GM23338 (cell line): ENCODE measurements around the gene YPEL2. TPM values are rescaled to one million over a fixed set of nuclear protein-coding genes. Genes with fewer than 3 reads are reported as not detected.

Experiments
- ATAC-seq: fragments of 200-7000 bp; cut with Tn5 transposase; 3 replicates; pipeline ENCODE4 v1.9.1; 2020
- DNase-seq: peaks from one replicate; pipeline ENCODE4 v3.0.0-alpha.2; 2015; ENCODE audit warnings: low spot score
- H2AFZ ChIP-seq: fragments of 200-600 bp; sonication (generic); 2 replicates; pipeline ENCODE4 v1.8.0; 2016; ENCODE audit warnings: antibody characterized with exemption, mild to moderate bottlenecking, moderate library complexity
- H3F3A ChIP-seq: fragments of 200-600 bp; sonication (generic); replicated peaks from 2 replicates; pipeline ENCODE4 v1.8.0; 2017; ENCODE audit warnings: antibody characterized with exemption, mixed run types, low read depth
- H3K27ac ChIP-seq: fragments of 200-600 bp; sonication (generic); 2 replicates; pipeline ENCODE4 v1.6.1; 2016; ENCODE audit warnings: low read depth
- H3K27me3 ChIP-seq: fragments of 200-600 bp; sonication (generic); 2 replicates; pipeline ENCODE4 v1.8.0; 2016; ENCODE audit warnings: mild to moderate bottlenecking, mixed run types, moderate library complexity; ENCODE audit not compliant: insufficient read depth
- H3K36me3 ChIP-seq: fragments of 200-600 bp; sonication (generic); 2 replicates; pipeline ENCODE4 v1.8.0; 2016; ENCODE audit warnings: mild to moderate bottlenecking; ENCODE audit not compliant: insufficient read depth
- H3K4me1 ChIP-seq: fragments of 200-600 bp; sonication (generic); 2 replicates; pipeline ENCODE4 v1.8.0; 2016; ENCODE audit warnings: mild to moderate bottlenecking, moderate library complexity; ENCODE audit not compliant: insufficient read depth
- H3K4me2 ChIP-seq: fragments of 200-600 bp; sonication (generic); 2 replicates; pipeline ENCODE4 v1.7.1; 2017; ENCODE audit warnings: mixed run types
- H3K4me3 ChIP-seq: fragments of 200-600 bp; sonication (generic); 2 replicates; pipeline ENCODE4 v1.6.1; 2016; ENCODE audit warnings: mixed run types
- H3K79me2 ChIP-seq: fragments of 200-600 bp; sonication (generic); replicated peaks from 2 replicates; pipeline ENCODE4 v1.8.0; 2017; ENCODE audit warnings: mild to moderate bottlenecking; ENCODE audit not compliant: insufficient read depth
- H3K9me2 ChIP-seq: fragments of 200-600 bp; sonication (generic); 2 replicates; pipeline ENCODE4 v1.8.0; 2017; ENCODE audit not compliant: insufficient read depth
- H4K20me1 ChIP-seq: fragments of 200-600 bp; sonication (generic); replicated peaks from 2 replicates; pipeline ENCODE4 v1.8.0; 2017; ENCODE audit warnings: mild to moderate bottlenecking; ENCODE audit not compliant: insufficient read depth
- H3K27ac Mint-ChIP-seq: 2 replicates; pipeline ENCODE4 v1.8.0; 2020; ENCODE audit warnings: inconsistent platforms, mild to moderate bottlenecking, moderate library complexity, mixed read lengths
- H3K27me3 Mint-ChIP-seq: 3 replicates; pipeline ENCODE4 v1.8.0; 2022; ENCODE audit warnings: low read depth, mild to moderate bottlenecking, moderate library complexity, mixed read lengths, inconsistent platforms; ENCODE audit not compliant: insufficient read depth, poor library complexity
- H3K36me3 Mint-ChIP-seq: 3 replicates; pipeline ENCODE4 v1.8.0; 2021; ENCODE audit warnings: low read depth, mild to moderate bottlenecking, inconsistent platforms, moderate library complexity, mixed read lengths
- H3K4me1 Mint-ChIP-seq: 3 replicates; pipeline ENCODE4 v1.8.0; 2020; ENCODE audit warnings: mild to moderate bottlenecking, inconsistent platforms, mixed read lengths
- H3K4me3 Mint-ChIP-seq: 3 replicates; pipeline ENCODE4 v1.8.0; 2021; ENCODE audit warnings: moderate library complexity, mild to moderate bottlenecking, inconsistent platforms, mixed read lengths
- H3K9me3 Mint-ChIP-seq: 3 replicates; pipeline ENCODE4 v1.8.0; 2020; ENCODE audit warnings: moderate library complexity, mild to moderate bottlenecking, inconsistent platforms, mixed read lengths
- CREB1 ChIP-seq: fragments of 250-450 bp; sonication (Bioruptor Pico); IDR thresholded peaks from 2 replicates; pipeline ENCODE4 v1.5.0; 2020; ENCODE audit warnings: low read depth, mild to moderate bottlenecking, moderate library complexity
- CTCF ChIP-seq, 2 experiments: fragments of 200-600 bp in 1 of 2; sonication (generic) in 1 of 2; conservative IDR thresholded peaks; 2 replicates each; pipeline versions ENCODE4 v1.5.1 to v1.6.1; 2016 to 2017; ENCODE audit warnings: antibody characterized with exemption in 2 of 2, low read depth in 2 of 2, mild to moderate bottlenecking in 2 of 2, moderate library complexity in 1 of 2
- ETS1 ChIP-seq: IDR thresholded peaks from 2 replicates; pipeline ENCODE4 v1.6.1; 2016; ENCODE audit warnings: antibody characterized with exemption
- EZH2 ChIP-seq: fragments of 200-600 bp; sonication (generic); IDR thresholded peaks from one replicate; pipeline ENCODE4 v1.8.0; 2017; ENCODE audit warnings: antibody characterized with exemption, mild to moderate bottlenecking, low read depth; ENCODE audit not compliant: unreplicated experiment
- EZH2phosphoT487 ChIP-seq: fragments of 200-600 bp; sonication (generic); IDR thresholded peaks from one replicate; pipeline ENCODE4 v1.8.1; 2018; ENCODE audit warnings: antibody characterized with exemption; ENCODE audit not compliant: unreplicated experiment
- JUNB ChIP-seq: IDR thresholded peaks from one replicate; pipeline ENCODE4 v1.6.1; 2016; ENCODE audit warnings: antibody characterized with exemption; ENCODE audit not compliant: unreplicated experiment
- NANOG ChIP-seq: IDR thresholded peaks from 2 replicates; pipeline ENCODE4 v1.6.1; 2016; ENCODE audit warnings: antibody characterized with exemption, borderline replicate concordance
- REST ChIP-seq: IDR thresholded peaks from one replicate; pipeline ENCODE4 v1.6.1; 2018; ENCODE audit warnings: antibody characterized with exemption; ENCODE audit not compliant: unreplicated experiment
- STAT1 ChIP-seq: IDR thresholded peaks from one replicate; pipeline ENCODE4 v1.6.1; 2016; ENCODE audit warnings: antibody characterized with exemption; ENCODE audit not compliant: unreplicated experiment
- ZNF331 ChIP-seq: fragments of 250-450 bp; sonication (Bioruptor Pico); IDR thresholded peaks from 2 replicates; pipeline ENCODE4 v1.5.0; 2020; ENCODE audit warnings: low read depth, mild to moderate bottlenecking, moderate library complexity
- polyA plus RNA-seq: library from polyadenylated mRNA; unstranded; fragments of >200 nt; fragmentation: Nextera tagmentation; extraction: Ambion mirVana; gene quantifications from 2 replicates; pipeline ENCODE4 v1.2.1, GENCODE V29; 2016
- total RNA-seq: library from RNA; depleted of rRNA; stranded (reverse); fragments of >200 nt; shearing (Covaris generic); gene quantifications from 2 replicates; pipeline ENCODE4 v1.2.3, GENCODE V29; 2014

Gene YPEL2
- total and polyA plus RNA-seq, 2 experiments from 2014 or later: 4.1 to 5.2 TPM

- TF ChIP-seq ZNF331 (CRISPR knock-in tag): no peak
- no peak for TF ChIP-seq CTCF (conservative IDR thresholded peaks at IDR 0.05; ENCODE audit: low read depth in 2 of 2)
- no peak for TF ChIP-seq CREB1 (CRISPR knock-in tag)
Measured at GRCh38 chr17:59349178-59349577, 17.7 kb downstream of the YPEL2 start (continued).

- Mint-ChIP-seq H3K4me3 (no peak overlapping the region; the same call in 2 of the 3 replicates), H3K27me3 (peaks cover 2% of the 10 kb centered on the region), H3K27ac (0 out of 2 replicates have a peak overlapping the region, but pooled peaks have one; percentile 9), H3K4me1 (peaks cover 23% of the 10 kb centered on the region), H3K36me3 (peaks cover 10% of the 10 kb centered on the region), H3K9me3 (no peaks in the 10 kb centered on the region)
- Histone ChIP-seq H3F3A (no peaks in the 10 kb centered on the region), H3K27me3 (no peaks in the 10 kb centered on the region), H3K27ac (0 out of 2 replicates have a peak overlapping the region, but pooled peaks have one; percentile 28), H3K4me3 (no peak overlapping the region), H3K36me3 (no peaks in the 10 kb centered on the region), H3K79me2 (0 out of 2 replicates have a peak, but pooled peaks cover 2% of the 10 kb centered on the region), H3K4me2 (0 out of 2 replicates have a peak overlapping the region, but pooled peaks have one; percentile 23), H2AFZ (no peak overlapping the region), H4K20me1 (no peaks in the 10 kb centered on the region), H3K4me1 (peaks cover 10% of the 10 kb centered on the region), H3K9me2 (peaks cover 15% of the 10 kb centered on the region; the same call in 1 of the 2 replicates)
- ATAC-seq (no peak), DNase-seq (no peak)
- TF ChIP-seq STAT1 (no peak), ZNF331 (CRISPR knock-in tag) (no peak), EZH2 (no peak), CTCF (conservative IDR thresholded peaks at IDR 0.05; ENCODE audit: low read depth in 2 of 2) (no peak), REST (no peak), JUNB (no peak), CREB1 (CRISPR knock-in tag) (no peak), EZH2phosphoT487 (no peak), NANOG (no peak), ETS1 (no peak)
Measured at GRCh38 chr17:59353106-59353854, 21.8 kb downstream of the YPEL2 start.
